ENCODE measurements around the gene CREB1. TPM values are rescaled to one million over a fixed set of nuclear protein-coding genes. Genes with fewer than 3 reads are reported as not detected.

Gene CREB1
- polyA plus RNA-seq, 1 of the 3 experiments (the other 2 are of a cell fraction) = 14.5 TPM

DNA sequence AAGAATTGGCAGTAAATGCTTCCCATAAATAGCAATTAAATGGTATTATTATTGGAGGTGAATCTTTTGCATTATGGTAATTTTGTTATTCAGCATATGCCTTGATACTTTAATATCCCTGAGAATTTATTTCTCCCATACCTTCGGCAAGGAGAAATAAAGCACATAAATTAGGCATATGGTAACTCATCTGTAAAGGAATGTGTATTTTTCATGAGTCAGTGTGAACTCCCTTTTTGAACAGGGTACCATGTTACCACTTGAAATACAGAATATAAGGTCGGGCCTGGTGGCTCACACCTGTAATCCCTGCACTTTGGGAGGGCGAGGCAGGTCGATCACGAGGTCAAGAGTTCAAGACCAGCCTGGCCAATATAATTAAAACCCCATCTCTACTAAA, 77.1 kb downstream of the CREB1 start (continued):
- TF ChIP-seq RCOR1 (IDR thresholded peaks at IDR 0.05; ENCODE audit: low read length) = no peak

- WGBS (ENCODE audit: low lambda C conversion rate) = 94% methylated on average over 4 of the region's 4 CpGs
- CTCF ChIA-PET = interaction anchor here (0.9 kb wide), 1 partner anchor 13 kb away, joined by 6 read pairs; the partner anchor contains the start of gene METTL21A
- H3K9me3 ChIP-seq = no peaks in the 10 kb centered on the region
Observed at GRCh38 chr2:207612714-207613113, 83.0 kb downstream of the CREB1 start.

GRCh38 chr2:207614824-207615223, 85.1 kb downstream of the CREB1 start:
- CTCF ChIA-PET = interaction anchor here (3.6 kb wide), 1 partner anchor 11 kb away, joined by 10 read pairs; the partner anchor contains the start of gene METTL21A
- Histone ChIP-seq H3K4me2 (no peak overlapping the region), H3K9me2 (no peaks in the 10 kb centered on the region), H2AFZ (ENCODE audit: low read depth) (no peak overlapping the region), H3K9ac (no peak overlapping the region), H3K9me3 (no peaks in the 10 kb centered on the region), H4K20me1 (ENCODE audit: insufficient read depth) (no peaks in the 10 kb centered on the region), H3K27me3 (ENCODE audit: insufficient read depth) (no peaks in the 10 kb centered on the region), H3F3A (replicated peaks; ENCODE audit: insufficient read depth) (peaks cover 13% of the 10 kb centered on the region), H3K4me1 (ENCODE audit: control insufficient read depth in 1 of 2, insufficient read depth in 2 of 2, low read depth in 1 of 2, low read length in 1 of 2) (peaks cover 5 to 21% of the 10 kb centered on the region in 2 experiments; a peak in 3 of 4 replicates), H3K36me3 (replicated peaks in 1 of 2; ENCODE audit: control insufficient read depth in 1 of 2, insufficient read depth in 2 of 2, low read length in 1 of 2) (peaks cover 12 to 22% of the 10 kb centered on the region in 2 experiments), H3K4me3 (ENCODE audit: low read depth in 2 of 2, low read length in 1 of 2) (no peak overlapping the region), H3K27ac (ENCODE audit: low read depth in 2 of 2, low read length in 1 of 2) (no peak overlapping the region), H3K79me2 (ENCODE audit: insufficient read depth) (peaks cover 12% of the 10 kb centered on the region; the same call in 1 of the 2 replicates)
- no peak for DNase-seq
- WGBS (ENCODE audit: low lambda C conversion rate) = 96% methylated on average over 2 of the region's 2 CpGs
- POLR2A ChIA-PET = no interaction called here
- TF ChIP-seq ZBTB33 (IDR thresholded peaks at IDR 0.05; ENCODE audit: borderline replicate concordance, low read depth) = no peak
- TF ChIP-seq YY1 (IDR thresholded peaks at IDR 0.05; ENCODE audit: low read depth) = no peak
- TF ChIP-seq FOXM1 (IDR thresholded peaks at IDR 0.05; ENCODE audit: low read depth) = no peak

More at GRCh38 chr2:207612714-207613113, 83.0 kb downstream of the CREB1 start:
- Histone ChIP-seq H3K79me2 (ENCODE audit: insufficient read depth) (peaks cover 3% of the 10 kb centered on the region; the same call in 1 of the 2 replicates), H3K4me2 (no peak overlapping the region), H3K9me2 (no peaks in the 10 kb centered on the region), H3K9ac (no peak overlapping the region), H3K27me3 (ENCODE audit: insufficient read depth) (no peaks in the 10 kb centered on the region), H3F3A (replicated peaks; ENCODE audit: insufficient read depth) (peaks cover 8% of the 10 kb centered on the region), H4K20me1 (ENCODE audit: insufficient read depth) (no peaks in the 10 kb centered on the region), H3K27ac (ENCODE audit: low read depth in 2 of 2, low read length in 1 of 2) (no peak overlapping the region), H3K4me1 (ENCODE audit: control insufficient read depth in 1 of 2, insufficient read depth in 2 of 2, low read depth in 1 of 2, low read length in 1 of 2) (peaks cover 5 to 17% of the 10 kb centered on the region in 2 experiments; a peak in 3 of 4 replicates), H2AFZ (ENCODE audit: low read depth) (no peak overlapping the region), H3K36me3 (replicated peaks in 1 of 2; ENCODE audit: control insufficient read depth in 1 of 2, insufficient read depth in 2 of 2, low read length in 1 of 2) (peaks cover 6 to 9% of the 10 kb centered on the region in 2 experiments), H3K4me3 (ENCODE audit: low read depth in 2 of 2, low read length in 1 of 2) (no peak overlapping the region)
- TF ChIP-seq NRF1 (IDR thresholded peaks at IDR 0.05; ENCODE audit: low read depth, low read length) (no peak), MEF2A (IDR thresholded peaks at IDR 0.05; ENCODE audit: borderline replicate concordance, low read depth) (no peak), ELF1 (IDR thresholded peaks at IDR 0.05) (no peak)
- no peak for DNase-seq
- POLR2A ChIA-PET = interaction anchor here (0.6 to 1.2 kb wide), 2 partner anchors 9 to 12 kb away, joined by 3 read pairs; partner anchors contain the start of gene METTL21A

- H3K4me3 ChIP-seq (ENCODE audit: low read depth in 2 of 2, low read length in 1 of 2) = no peak overlapping the region
- DNase-seq = no peak
- H3K27ac ChIP-seq (ENCODE audit: low read depth in 2 of 2, low read length in 1 of 2) = peak overlapping the region in 1 of 2 experiments; percentile 94; a peak in 2 of 4 replicates
- no peak overlapping the region for H2AFZ ChIP-seq (ENCODE audit: low read depth)
- CTCF ChIA-PET = interaction anchor here (3.6 kb wide), 1 partner anchor 10 kb away, joined by 10 read pairs; the partner anchor contains the start of gene METTL21A
- POLR2A ChIA-PET = no interaction called here
- H3K4me2 ChIP-seq = 0 out of 2 replicates have a peak overlapping the region, but pooled peaks have one; percentile 35
- H3K9ac ChIP-seq = peak overlapping the region; percentile 69; the same call in 1 of the 2 replicates
- no peak for TF ChIP-seq POLR2AphosphoS5 (IDR thresholded peaks at IDR 0.05; ENCODE audit: low read depth, low read length)
- TF ChIP-seq SMC3 (IDR thresholded peaks at IDR 0.05; ENCODE audit: low read depth, low read length) = no peak
- TF ChIP-seq FOSL2 (IDR thresholded peaks at IDR 0.05; ENCODE audit: borderline replicate concordance, low read depth) = 0 out of 2 replicates have a peak, but pooled peaks have one; percentile 17
- peaks cover 5 to 21% of the 10 kb centered on the region in 2 experiments; a peak in 3 of 4 replicates for H3K4me1 ChIP-seq (ENCODE audit: control insufficient read depth in 1 of 2, insufficient read depth in 2 of 2, low read depth in 1 of 2, low read length in 1 of 2)
- H3K9me3 ChIP-seq = no peaks in the 10 kb centered on the region
- peaks cover 13% of the 10 kb centered on the region for H3F3A ChIP-seq (replicated peaks; ENCODE audit: insufficient read depth)
- no peaks in the 10 kb centered on the region for H3K27me3 ChIP-seq (ENCODE audit: insufficient read depth)
- H3K79me2 ChIP-seq (ENCODE audit: insufficient read depth) = peaks cover 14% of the 10 kb centered on the region; the same call in 1 of the 2 replicates
- H3K9me2 ChIP-seq = no peaks in the 10 kb centered on the region
- H4K20me1 ChIP-seq (ENCODE audit: insufficient read depth) = no peaks in the 10 kb centered on the region
- H3K36me3 ChIP-seq (replicated peaks in 1 of 2; ENCODE audit: control insufficient read depth in 1 of 2, insufficient read depth in 2 of 2, low read length in 1 of 2) = peaks cover 17 to 28% of the 10 kb centered on the region in 2 experiments
- 70% methylated on average over 4 of the region's 4 CpGs for WGBS (ENCODE audit: low lambda C conversion rate)
Observed at GRCh38 chr2:207616185-207616584, 86.4 kb downstream of the CREB1 start.

Measured in SK-N-SH (cell line).